DND-41 (cell line): ENCODE results near the gene SLC22A17.

ENCODE experiments used
- ATAC-seq: fragments of 200-7000 bp; cut with Tn5 transposase; 3 replicates; pipeline ENCODE4 v1.9.1; 2021; ENCODE audit warnings: low read depth; ENCODE audit not compliant: insufficient read depth
- DNase-seq: peaks from one replicate; pipeline ENCODE4 v3.0.0-alpha.2; 2020
- H2AFZ ChIP-seq: 2 replicates; pipeline ENCODE4 v1.6.0; 2012; ENCODE audit warnings: low read depth, low read length
- H3K27ac ChIP-seq: 2 replicates; pipeline ENCODE4 v1.5.1; 2012; ENCODE audit warnings: low read length, inconsistent platforms
- H3K27me3 ChIP-seq: fragments of 200-600 bp; sonication (generic); 2 replicates; pipeline ENCODE4 v1.6.0; 2012; ENCODE audit warnings: low read length, mild to moderate bottlenecking, inconsistent platforms; ENCODE audit not compliant: insufficient read depth, poor library complexity
- H3K36me3 ChIP-seq: 2 replicates; pipeline ENCODE4 v1.5.1; 2012; ENCODE audit warnings: low read length, inconsistent platforms; ENCODE audit not compliant: insufficient read depth
- H3K4me1 ChIP-seq: 2 replicates; pipeline ENCODE4 v1.5.1; 2012; ENCODE audit warnings: mild to moderate bottlenecking, low read length; ENCODE audit not compliant: insufficient read depth
- H3K4me2 ChIP-seq: 2 replicates; pipeline ENCODE4 v1.6.0; 2012; ENCODE audit warnings: mild to moderate bottlenecking, moderate library complexity, low read length, inconsistent platforms; ENCODE audit not compliant: insufficient read depth
- H3K4me3 ChIP-seq, 2 experiments: fragments of 200-600 bp in 1 of 2; shearing (Covaris generic) in 1 of 2; 2 replicates each; pipeline ENCODE4 v1.5.1; 2012 to 2016; ENCODE audit warnings: inconsistent platforms in 2 of 2, low read length in 2 of 2, mild to moderate bottlenecking in 2 of 2, low read depth in 1 of 2, moderate library complexity in 1 of 2
- H3K79me2 ChIP-seq: 2 replicates; pipeline ENCODE4 v1.6.0; 2012; ENCODE audit warnings: low read length, inconsistent platforms; ENCODE audit not compliant: insufficient read depth
- H3K9ac ChIP-seq: 2 replicates; pipeline ENCODE4 v1.6.0; 2012; ENCODE audit warnings: low read depth, mild to moderate bottlenecking, inconsistent platforms, low read length, moderate library complexity
- H3K9me3 ChIP-seq: 2 replicates; pipeline ENCODE4 v1.5.1; 2012; ENCODE audit warnings: low read length, moderate library complexity, mild to moderate bottlenecking, inconsistent platforms; ENCODE audit not compliant: insufficient read depth, severe bottlenecking
- H4K20me1 ChIP-seq: 2 replicates; pipeline ENCODE4 v1.6.0; 2012; ENCODE audit warnings: low read length; ENCODE audit not compliant: insufficient read depth
- CTCF ChIP-seq: IDR thresholded peaks from 2 replicates; pipeline ENCODE4 v1.5.1; 2012; ENCODE audit warnings: borderline replicate concordance, low read length, moderate library complexity, mild to moderate bottlenecking; ENCODE audit not compliant: poor library complexity, severe bottlenecking; ENCODE audit errors: extremely low read depth
- EZH2 ChIP-seq: IDR thresholded peaks from 3 replicates; pipeline ENCODE4 v1.6.1; 2012; ENCODE audit warnings: borderline replicate concordance, low read depth, mild to moderate bottlenecking, moderate library complexity, low read length, inconsistent platforms; ENCODE audit not compliant: severe bottlenecking

SLC22A17 gene

GRCh38 chr14:23297096-23297495, 55.6 kb downstream of the SLC22A17 start:
- H3K27me3 ChIP-seq: no peaks in the 10 kb centered on the region
- TF ChIP-seq CTCF (no peak), EZH2 (no peak)

More at GRCh38 chr14:23297096-23297495, 55.6 kb downstream of the SLC22A17 start:
- Histone ChIP-seq H2AFZ (no peak overlapping the region), H3K9ac (no peak overlapping the region), H3K27ac (no peak overlapping the region), H3K4me2 (no peak overlapping the region), H3K4me3 (no peak overlapping the region), H3K9me3 (no peaks in the 10 kb centered on the region), H3K36me3 (peaks cover 35% of the 10 kb centered on the region), H3K79me2 (peaks cover 14% of the 10 kb centered on the region), H4K20me1 (no peaks in the 10 kb centered on the region), H3K4me1 (peaks cover 28% of the 10 kb centered on the region)
- DNase-seq (no peak), ATAC-seq (no peak)
